Activated naive CD8-positive, alpha-beta T cell treated with anti-CD3 and anti-CD28 coated beads, Interleukin-2, amount 10 ng/mL, durations not matched to agents 7 days and 5 days (primary cell): Measurements from ENCODE around the gene BCKDHB. TPM values are rescaled to one million over a fixed set of nuclear protein-coding genes. Genes with fewer than 3 reads are reported as not detected.

Experiments
- ATAC-seq: fragments of 150-1000 bp; cut with Tn5 transposase; one replicate; pipeline ENCODE4 v1.10.0; 2021; ENCODE audit warnings: low read depth, moderate library complexity
- POLR2A ChIA-PET: fragments of 350-600 bp; sonication (Branson Sonifier 250); formaldehyde crosslinking; loops from one replicate; lab custom pipeline; 2021; ENCODE audit warnings: antibody characterized with exemption; lab: Charles Lee
- DNase-seq: peaks from one replicate; pipeline ENCODE4 v3.0.0; 2021
- H3K27ac Mint-ChIP-seq: one replicate; pipeline ENCODE4 v1.8.0; 2022; ENCODE audit warnings: mild to moderate bottlenecking, mixed read lengths
- H3K27me3 Mint-ChIP-seq: one replicate; pipeline ENCODE4 v1.8.0; 2022; ENCODE audit warnings: mild to moderate bottlenecking, moderate library complexity, mixed read lengths
- H3K36me3 Mint-ChIP-seq: one replicate; pipeline ENCODE4 v1.8.0; 2021; ENCODE audit warnings: mild to moderate bottlenecking, mixed read lengths
- H3K4me1 Mint-ChIP-seq: one replicate; pipeline ENCODE4 v1.8.0; 2021; ENCODE audit warnings: mixed read lengths
- H3K4me3 Mint-ChIP-seq: one replicate; pipeline ENCODE4 v1.8.0; 2022; ENCODE audit warnings: mild to moderate bottlenecking, moderate library complexity, mixed read lengths
- H3K9me3 Mint-ChIP-seq: one replicate; pipeline ENCODE4 v1.8.0; 2021; ENCODE audit warnings: mixed read lengths
- total RNA-seq, 2 experiments: library from RNA; stranded (reverse); gene quantifications; one replicate each; pipeline ENCODE4 v1.2.3, GENCODE V29; 2021

The BCKDHB gene
- total RNA-seq, 2 experiments from 2014 or later: 18.8 to 20.6 TPM

DNA sequence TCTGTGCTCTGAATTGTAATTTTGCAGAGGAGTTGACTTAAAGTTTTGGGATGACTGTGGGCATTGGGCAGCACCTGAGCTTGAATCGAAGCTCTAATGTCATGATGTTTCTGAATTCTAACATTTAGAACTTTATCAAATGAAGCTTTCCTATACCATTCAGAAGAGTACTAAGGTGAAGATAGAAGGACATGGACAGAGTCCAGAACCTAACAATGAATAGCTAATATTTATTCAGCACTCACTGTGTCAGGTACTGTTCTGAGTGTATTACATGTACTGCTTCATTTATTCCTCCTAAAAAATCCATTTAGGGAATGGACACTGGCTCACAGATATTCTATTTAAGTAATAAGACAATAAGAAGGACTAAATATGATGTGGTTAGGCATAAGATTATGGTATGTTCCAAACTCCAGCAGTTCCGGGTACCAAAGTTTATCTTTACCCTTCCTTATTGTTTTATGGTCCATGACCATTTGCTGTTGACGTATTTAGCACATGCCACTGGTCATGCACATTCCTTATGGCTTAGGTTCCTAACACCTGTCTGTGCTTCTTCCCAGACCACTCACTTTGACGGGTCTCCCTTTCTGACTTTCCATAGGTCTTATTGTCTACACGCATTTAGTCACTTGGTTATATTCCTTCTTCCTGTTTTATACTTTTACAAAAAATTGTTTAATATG is 20.3 kb downstream of the BCKDHB start:
- ATAC-seq (no peak), DNase-seq (no peak)
- H3K4me1 Mint-ChIP-seq: peaks cover 1% of the 10 kb centered on the region
- H3K27me3 Mint-ChIP-seq: no peaks in the 10 kb centered on the region
- peaks cover under 1% of the 10 kb centered on the region for H3K9me3 Mint-ChIP-seq
- no peak overlapping the region for H3K4me3 Mint-ChIP-seq
- POLR2A ChIA-PET: no interaction called here
- H3K27ac Mint-ChIP-seq: no peak overlapping the region
- peaks cover 22% of the 10 kb centered on the region for H3K36me3 Mint-ChIP-seq

DNA sequence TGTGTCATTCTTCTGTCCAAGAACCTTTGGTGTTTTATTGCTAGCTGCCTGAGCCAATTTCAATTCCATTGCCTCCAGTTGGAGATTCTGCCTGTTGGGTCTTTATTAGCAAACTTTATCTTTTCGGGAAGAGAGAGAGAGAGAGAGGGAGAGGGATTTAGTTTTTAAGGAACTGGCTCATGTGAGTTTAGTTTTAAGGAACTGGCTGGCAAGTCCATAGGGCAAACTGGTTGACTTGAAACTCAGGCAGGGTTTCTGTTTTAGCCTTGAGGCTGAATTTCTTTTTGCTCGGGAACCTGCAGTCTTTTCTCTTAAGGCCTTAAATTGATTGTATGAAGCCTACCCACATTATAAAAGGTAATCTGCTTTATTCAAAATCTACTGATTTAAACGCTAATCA is 23.0 kb downstream of the BCKDHB start:
- Mint-ChIP-seq H3K27ac (no peak overlapping the region), H3K4me1 (peaks cover 1% of the 10 kb centered on the region), H3K36me3 (peaks cover 13% of the 10 kb centered on the region), H3K27me3 (no peaks in the 10 kb centered on the region), H3K9me3 (no peaks in the 10 kb centered on the region), H3K4me3 (no peak overlapping the region)
- POLR2A ChIA-PET: no interaction called here
- ATAC-seq (no peak), DNase-seq (no peak)

DNA sequence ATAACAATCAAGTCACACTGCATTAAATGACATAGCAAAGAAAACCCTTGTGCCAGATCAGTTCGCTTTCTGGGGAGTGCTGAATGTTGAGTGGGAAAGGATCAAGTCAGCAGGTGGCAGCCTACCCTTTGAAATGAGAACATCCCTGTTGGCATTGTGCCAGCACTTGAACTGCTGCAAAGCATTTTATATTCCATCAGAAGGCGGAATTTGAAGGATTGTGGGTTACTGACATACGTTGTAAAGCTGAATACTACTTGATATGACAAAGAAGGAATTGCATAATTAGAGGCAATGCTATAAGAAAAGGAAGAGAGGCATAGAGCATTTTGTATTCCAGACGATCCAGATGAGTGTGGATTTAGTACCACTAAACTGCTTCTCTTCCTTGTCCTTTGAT is 26.5 kb downstream of the BCKDHB start:
- no peak for DNase-seq
- no peak overlapping the region for H3K27ac Mint-ChIP-seq
- POLR2A ChIA-PET: no interaction called here
- H3K4me3 Mint-ChIP-seq: no peak overlapping the region
- H3K9me3 Mint-ChIP-seq: no peaks in the 10 kb centered on the region
- ATAC-seq: no peak
- peaks cover 1% of the 10 kb centered on the region for H3K4me1 Mint-ChIP-seq
- H3K36me3 Mint-ChIP-seq: peaks cover 20% of the 10 kb centered on the region
- H3K27me3 Mint-ChIP-seq: no peaks in the 10 kb centered on the region

DNA sequence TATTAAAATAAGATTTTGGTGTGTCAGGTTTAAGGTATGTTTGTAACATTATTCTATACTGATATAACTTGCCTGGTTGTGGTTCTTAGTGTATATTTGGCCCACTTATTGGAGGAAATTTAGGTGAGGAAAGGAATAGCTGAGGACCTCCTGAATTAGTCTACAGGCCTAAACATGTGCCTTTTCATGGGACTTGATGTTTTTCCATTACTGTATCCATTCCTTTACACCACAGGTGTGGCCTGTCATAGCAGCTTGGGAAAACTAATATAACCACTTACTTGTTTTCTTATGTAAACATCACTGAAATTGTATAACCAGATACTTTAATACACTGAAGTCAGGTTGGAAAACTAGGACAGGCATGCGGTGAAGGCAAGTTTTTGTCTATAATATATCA is 27.6 kb downstream of the BCKDHB start:
- POLR2A ChIA-PET: no interaction called here
- Mint-ChIP-seq H3K27ac (no peak overlapping the region), H3K36me3 (peaks cover 22% of the 10 kb centered on the region), H3K4me1 (no peaks in the 10 kb centered on the region), H3K27me3 (no peaks in the 10 kb centered on the region), H3K9me3 (no peaks in the 10 kb centered on the region), H3K4me3 (no peak overlapping the region)
- no peak for DNase-seq
- no peak for ATAC-seq

DNA sequence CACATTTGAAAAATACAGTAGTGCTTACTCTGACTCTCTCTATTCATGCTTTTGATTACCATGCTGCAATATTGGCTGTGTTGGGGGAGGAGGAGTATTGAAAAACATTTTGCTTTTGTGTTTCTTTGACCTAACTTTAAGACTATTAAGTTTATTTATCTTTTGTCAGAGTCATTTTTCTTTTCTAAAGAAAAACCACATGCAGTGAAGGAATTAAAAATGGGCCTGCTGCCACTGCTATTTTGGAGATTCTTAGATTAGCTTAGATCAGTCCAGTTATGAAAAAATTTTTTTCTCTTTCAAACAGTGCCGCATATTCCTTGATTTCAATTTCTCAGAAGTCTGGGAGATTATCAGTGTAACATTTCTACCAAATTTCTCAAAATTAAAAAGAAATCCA is 36.1 kb downstream of the BCKDHB start:
- Mint-ChIP-seq H3K27me3 (no peaks in the 10 kb centered on the region), H3K9me3 (no peaks in the 10 kb centered on the region), H3K36me3 (peaks cover 21% of the 10 kb centered on the region), H3K4me1 (no peaks in the 10 kb centered on the region), H3K4me3 (no peak overlapping the region), H3K27ac (no peak overlapping the region)
- ATAC-seq (no peak), DNase-seq (no peak)
- POLR2A ChIA-PET: no interaction called here

DNA sequence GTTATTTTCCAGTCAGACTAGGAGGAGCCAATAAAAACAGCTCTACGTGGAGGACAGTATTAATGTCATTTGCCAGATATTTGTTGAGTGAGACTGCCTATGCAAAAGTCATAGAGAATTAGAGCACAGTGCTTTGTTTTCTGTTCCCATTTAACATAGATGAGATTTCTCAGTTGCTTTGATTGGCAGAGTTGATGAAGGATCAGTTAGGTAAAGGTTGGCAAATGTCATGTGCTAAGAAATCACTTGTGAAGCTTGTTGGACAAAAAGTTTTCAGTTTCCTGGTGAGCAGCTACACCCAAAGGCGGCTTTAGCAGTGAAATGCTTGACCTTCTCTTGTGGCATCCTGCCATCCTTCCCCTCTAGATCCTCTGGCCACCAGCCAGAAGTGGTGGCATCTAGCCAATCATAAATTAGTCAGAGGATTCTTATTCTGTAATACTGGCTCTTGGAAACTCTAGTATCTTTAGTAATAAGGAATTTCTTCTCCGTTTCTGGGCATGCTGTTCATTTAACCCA is 37.0 kb downstream of the BCKDHB start:
- POLR2A ChIA-PET: no interaction called here
- Mint-ChIP-seq H3K36me3 (peaks cover 19% of the 10 kb centered on the region), H3K9me3 (no peaks in the 10 kb centered on the region), H3K27ac (no peak overlapping the region), H3K27me3 (no peaks in the 10 kb centered on the region), H3K4me3 (no peak overlapping the region), H3K4me1 (no peaks in the 10 kb centered on the region)
- no peak for DNase-seq
- no peak for ATAC-seq

DNA sequence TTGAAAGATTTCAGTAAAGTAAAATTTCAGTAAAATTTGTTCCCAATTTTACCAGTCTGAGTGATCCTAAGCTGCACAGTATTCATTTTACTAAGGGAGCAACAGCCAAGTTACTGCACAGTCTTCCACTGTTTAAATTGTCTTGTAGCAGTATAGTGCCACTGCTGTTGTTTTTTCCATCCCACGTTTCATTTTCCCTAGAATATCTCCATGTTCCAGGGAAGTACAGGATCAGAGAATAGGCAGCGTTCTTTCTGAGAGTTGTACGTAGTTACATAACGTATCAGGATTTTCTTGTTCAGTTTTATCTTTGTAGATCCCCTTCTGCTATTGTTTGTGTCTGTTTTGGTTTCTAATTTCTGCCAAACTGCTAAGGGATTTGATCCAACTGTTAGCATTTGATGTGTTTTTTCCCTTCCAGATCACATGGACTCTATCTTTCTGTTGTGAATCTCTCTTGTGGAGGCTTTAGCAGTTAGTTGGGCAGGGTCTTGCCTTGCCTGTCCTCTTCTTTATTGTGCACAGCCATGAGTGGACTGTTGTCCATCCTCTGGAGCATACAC is 38.4 kb downstream of the BCKDHB start:
- H3K27ac Mint-ChIP-seq: no peak overlapping the region
- no peaks in the 10 kb centered on the region for H3K27me3 Mint-ChIP-seq
- H3K36me3 Mint-ChIP-seq: peaks cover 17% of the 10 kb centered on the region
- no peaks in the 10 kb centered on the region for H3K4me1 Mint-ChIP-seq
- POLR2A ChIA-PET: no interaction called here
- DNase-seq (no peak), ATAC-seq (no peak)
- peaks cover 1% of the 10 kb centered on the region for H3K9me3 Mint-ChIP-seq
- no peak overlapping the region for H3K4me3 Mint-ChIP-seq

DNA sequence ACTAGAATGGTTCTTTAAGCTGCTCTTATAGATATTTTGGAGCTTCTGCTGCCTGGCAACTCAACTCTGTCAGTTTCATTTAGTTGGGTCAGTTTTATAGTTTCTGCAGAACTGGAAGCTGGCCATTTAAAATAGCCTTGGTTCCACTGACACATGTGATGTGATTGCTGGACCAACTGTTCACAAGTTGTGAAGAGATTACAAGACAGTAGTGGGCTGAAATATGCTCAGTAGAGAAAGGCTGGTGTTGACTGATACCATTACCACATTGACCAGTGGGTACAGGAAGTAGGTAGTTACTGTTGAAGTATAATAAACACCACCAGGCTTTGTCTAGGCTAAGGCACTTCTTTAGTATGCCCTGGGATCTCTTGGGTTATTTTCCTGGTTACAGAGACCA is 39.0 kb downstream of the BCKDHB start:
- DNase-seq: no peak
- Mint-ChIP-seq H3K27ac (no peak overlapping the region), H3K9me3 (peaks cover 1% of the 10 kb centered on the region), H3K4me3 (no peak overlapping the region), H3K27me3 (no peaks in the 10 kb centered on the region), H3K4me1 (no peaks in the 10 kb centered on the region), H3K36me3 (peaks cover 15% of the 10 kb centered on the region)
- POLR2A ChIA-PET: no interaction called here
- no peak for ATAC-seq

DNA sequence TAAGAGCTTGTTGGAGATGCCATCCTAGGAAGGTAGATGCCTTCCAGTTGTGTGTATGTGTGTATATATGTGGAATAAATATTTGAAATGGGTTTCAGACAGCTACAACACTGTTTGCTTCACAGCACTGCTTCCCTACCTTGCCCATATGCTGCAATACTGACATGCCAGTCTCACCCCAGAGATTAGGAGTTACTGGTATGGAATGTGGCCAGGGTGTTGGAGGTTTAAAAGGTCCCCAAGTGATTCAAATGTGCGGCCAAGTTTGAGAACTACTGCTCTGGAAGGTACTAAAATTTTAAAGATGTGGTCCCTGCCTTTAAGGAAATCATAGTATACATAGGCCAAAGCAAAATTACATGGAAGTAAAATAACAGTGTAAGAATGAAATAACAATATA is 39.5 kb downstream of the BCKDHB start:
- ATAC-seq (no peak), DNase-seq (no peak)
- Mint-ChIP-seq H3K4me1 (no peaks in the 10 kb centered on the region), H3K9me3 (peaks cover 1% of the 10 kb centered on the region), H3K27ac (no peak overlapping the region), H3K4me3 (no peak overlapping the region), H3K36me3 (peaks cover 15% of the 10 kb centered on the region), H3K27me3 (no peaks in the 10 kb centered on the region)
- POLR2A ChIA-PET: no interaction called here

DNA sequence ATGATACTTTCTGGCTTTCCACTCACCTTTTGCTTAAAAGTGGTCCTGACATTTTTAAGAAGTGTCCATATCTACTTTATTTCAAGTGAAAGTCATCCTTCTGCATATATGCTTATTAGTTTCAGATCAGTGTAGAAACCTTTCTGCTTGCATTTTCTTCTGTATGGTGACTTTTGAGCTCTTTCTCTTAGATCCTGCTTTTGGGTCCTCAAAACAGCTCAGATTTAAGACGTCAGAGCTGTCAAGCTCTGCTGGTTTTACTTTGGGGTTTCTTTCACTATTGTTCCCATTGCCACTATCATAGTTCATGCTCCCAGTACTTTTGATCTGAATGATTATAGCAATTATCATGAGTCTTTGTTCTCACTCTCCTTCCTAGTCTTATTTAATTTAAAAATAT is 41.7 kb downstream of the BCKDHB start:
- no peak for ATAC-seq
- no peak for DNase-seq
- no peak overlapping the region for H3K4me3 Mint-ChIP-seq
- POLR2A ChIA-PET: no interaction called here
- H3K27me3 Mint-ChIP-seq: no peaks in the 10 kb centered on the region
- H3K4me1 Mint-ChIP-seq: no peaks in the 10 kb centered on the region
- H3K9me3 Mint-ChIP-seq: peaks cover 1% of the 10 kb centered on the region
- peaks cover 18% of the 10 kb centered on the region for H3K36me3 Mint-ChIP-seq
- H3K27ac Mint-ChIP-seq: no peak overlapping the region

DNA sequence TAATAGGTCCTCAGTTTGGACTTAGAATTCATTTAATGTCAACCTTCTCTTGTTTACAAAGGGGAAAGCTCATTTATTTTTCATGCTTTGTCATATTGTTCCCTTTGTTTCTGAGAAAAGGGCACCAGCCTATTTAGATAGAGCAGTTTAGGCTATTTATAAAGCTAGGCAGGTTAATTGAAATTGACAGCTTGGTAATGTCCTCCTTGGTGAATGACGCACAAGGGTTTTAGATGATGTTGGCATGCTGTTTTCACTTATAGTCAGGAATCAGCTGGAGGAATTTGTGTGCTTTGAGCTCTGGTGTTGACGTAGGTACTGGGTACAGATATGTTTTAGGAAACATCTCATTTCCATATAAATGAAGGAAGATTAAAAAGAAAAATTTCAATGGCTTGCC is 45.2 kb downstream of the BCKDHB start:
- Mint-ChIP-seq H3K36me3 (peaks cover 7% of the 10 kb centered on the region), H3K9me3 (peaks cover 1% of the 10 kb centered on the region), H3K27me3 (no peaks in the 10 kb centered on the region), H3K4me3 (no peak overlapping the region), H3K27ac (no peak overlapping the region), H3K4me1 (no peaks in the 10 kb centered on the region)
- DNase-seq: no peak
- no peak for ATAC-seq
- POLR2A ChIA-PET: interaction anchor here (1.3 kb wide), 1 partner anchor 46 kb away, joined by 3 read pairs; no protein-coding TSS in a partner anchor

DNA sequence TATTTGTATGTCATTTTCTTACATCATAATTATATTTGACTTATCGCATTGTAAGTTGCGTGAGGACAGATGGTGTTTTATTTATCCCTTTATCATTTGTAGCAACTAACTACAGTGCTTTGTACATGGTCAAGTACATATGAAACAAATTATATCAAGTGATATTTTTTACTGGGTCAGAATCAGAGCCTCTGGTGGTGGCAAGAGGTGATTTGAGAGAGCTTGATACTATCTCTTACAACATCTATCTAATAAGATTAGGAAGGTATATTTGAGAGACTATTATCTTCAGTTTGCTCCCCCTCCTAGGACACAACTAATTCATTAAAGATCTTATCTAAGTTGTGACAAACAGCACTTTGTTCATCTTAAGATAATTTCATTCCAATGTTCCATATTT is 47.7 kb downstream of the BCKDHB start:
- no peak overlapping the region for H3K27ac Mint-ChIP-seq
- ATAC-seq (no peak), DNase-seq (no peak)
- no peaks in the 10 kb centered on the region for H3K4me1 Mint-ChIP-seq
- peaks cover 5% of the 10 kb centered on the region for H3K36me3 Mint-ChIP-seq
- peaks cover under 1% of the 10 kb centered on the region for H3K9me3 Mint-ChIP-seq
- POLR2A ChIA-PET: no interaction called here
- H3K27me3 Mint-ChIP-seq: no peaks in the 10 kb centered on the region
- H3K4me3 Mint-ChIP-seq: no peak overlapping the region

DNA sequence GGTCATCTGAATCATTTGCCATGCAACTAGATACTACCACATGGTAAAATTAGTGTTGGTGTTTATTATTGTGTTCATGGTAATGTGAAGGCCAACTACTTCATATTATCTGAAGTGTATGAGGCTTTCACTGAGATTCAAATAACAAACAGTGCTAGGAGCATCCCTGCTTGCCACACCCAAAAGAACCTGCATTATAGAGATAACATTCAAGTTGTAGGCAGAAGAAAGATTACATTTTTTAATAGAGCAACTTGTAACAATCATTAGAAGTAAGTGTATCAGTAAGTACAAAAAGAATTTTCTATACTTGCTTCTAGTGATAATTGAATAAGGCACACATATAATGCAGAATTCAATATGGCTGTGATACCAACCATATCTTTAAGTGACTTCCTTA is 49.8 kb downstream of the BCKDHB start:
- no peaks in the 10 kb centered on the region for H3K9me3 Mint-ChIP-seq

DNA sequence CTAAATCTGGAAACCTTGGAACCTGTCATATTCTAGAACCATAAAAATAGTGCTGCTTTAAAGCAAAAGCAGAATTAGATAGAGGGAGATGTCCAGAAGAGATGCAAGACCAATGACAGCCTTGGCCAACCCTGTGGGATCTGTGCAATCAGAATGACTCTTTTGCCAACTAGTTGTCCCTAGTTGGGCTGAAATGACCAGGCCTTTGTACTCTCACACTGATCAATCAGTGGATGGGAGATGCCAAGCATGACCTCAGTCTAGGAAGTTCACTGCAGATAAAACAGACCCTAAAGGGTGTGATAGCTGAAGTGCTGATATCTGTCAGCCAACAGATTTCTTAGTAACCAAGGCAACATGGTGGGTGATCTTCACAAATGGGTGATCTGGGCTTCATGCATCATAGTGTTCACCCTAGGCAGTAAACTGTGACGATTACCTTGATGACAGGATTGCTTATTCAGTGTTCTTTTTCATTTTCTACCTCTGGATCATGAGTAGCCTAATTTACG is 52.1 kb downstream of the BCKDHB start:
- Mint-ChIP-seq H3K4me1 (no peaks in the 10 kb centered on the region), H3K27me3 (no peaks in the 10 kb centered on the region), H3K36me3 (no peaks in the 10 kb centered on the region), H3K9me3 (no peaks in the 10 kb centered on the region), H3K4me3 (no peak overlapping the region), H3K27ac (no peak overlapping the region)
- ATAC-seq (no peak), DNase-seq (no peak)
- POLR2A ChIA-PET: no interaction called here

More for the DNA sequence above, 49.8 kb downstream of the BCKDHB start:
- H3K27me3 Mint-ChIP-seq: no peaks in the 10 kb centered on the region
- H3K4me3 Mint-ChIP-seq: no peak overlapping the region
- no peak for ATAC-seq
- peaks cover 3% of the 10 kb centered on the region for H3K36me3 Mint-ChIP-seq
- H3K27ac Mint-ChIP-seq: no peak overlapping the region
- POLR2A ChIA-PET: no interaction called here
- no peaks in the 10 kb centered on the region for H3K4me1 Mint-ChIP-seq
- DNase-seq: no peak
